Fibroblast of peridontal ligament (primary cell): Measurements from ENCODE around the gene CCDC178.
"Not testable (repeated sequence)": the region's sequence is repeated elsewhere in the genome, so short reads cannot be mapped to it uniquely, and the experiment has no call there.

ENCODE experiments used
- DNase-seq: peaks from one replicate; pipeline ENCODE4 v3.0.0-alpha.2; 2010; ENCODE audit errors: extremely low read depth

Gene CCDC178, protein sequence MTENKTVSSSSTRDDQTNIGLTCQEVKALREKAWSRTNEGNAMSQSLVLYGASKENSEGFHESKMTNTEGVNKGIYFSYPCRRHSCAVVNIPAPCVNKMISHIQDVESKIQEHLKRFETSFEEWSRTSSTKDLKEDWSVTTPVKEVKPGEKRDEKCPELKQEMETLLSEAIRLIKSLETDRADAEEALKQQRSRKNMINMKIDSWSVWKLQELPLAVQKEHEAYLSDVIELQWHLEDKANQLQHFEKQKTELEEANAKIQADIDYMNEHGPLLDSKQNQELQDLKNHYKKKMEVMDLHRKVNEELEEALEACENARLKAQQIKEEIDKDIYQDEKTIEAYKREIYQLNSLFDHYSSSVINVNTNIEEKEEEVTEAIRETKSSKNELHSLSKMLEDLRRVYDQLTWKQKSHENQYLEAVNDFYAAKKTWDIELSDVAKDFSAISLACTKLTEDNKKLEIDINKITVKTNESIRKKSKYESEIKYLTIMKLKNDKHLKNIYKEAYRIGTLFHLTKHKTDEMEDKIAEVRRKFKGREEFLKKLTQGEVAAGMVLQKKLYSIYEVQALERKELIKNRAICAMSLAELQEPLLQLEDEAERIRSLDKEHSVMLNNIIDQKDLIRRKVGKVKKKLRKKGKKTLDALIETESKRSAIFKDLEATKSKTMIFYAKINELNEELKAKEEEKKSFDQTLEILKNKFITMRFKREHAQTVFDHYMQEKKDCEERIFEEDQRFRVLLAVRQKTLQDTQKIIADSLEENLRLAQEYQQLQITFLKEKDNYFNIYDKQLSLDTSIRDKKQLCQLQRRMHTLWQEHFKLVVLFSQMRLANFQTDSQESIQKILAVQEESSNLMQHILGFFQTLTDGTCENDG

DNA sequence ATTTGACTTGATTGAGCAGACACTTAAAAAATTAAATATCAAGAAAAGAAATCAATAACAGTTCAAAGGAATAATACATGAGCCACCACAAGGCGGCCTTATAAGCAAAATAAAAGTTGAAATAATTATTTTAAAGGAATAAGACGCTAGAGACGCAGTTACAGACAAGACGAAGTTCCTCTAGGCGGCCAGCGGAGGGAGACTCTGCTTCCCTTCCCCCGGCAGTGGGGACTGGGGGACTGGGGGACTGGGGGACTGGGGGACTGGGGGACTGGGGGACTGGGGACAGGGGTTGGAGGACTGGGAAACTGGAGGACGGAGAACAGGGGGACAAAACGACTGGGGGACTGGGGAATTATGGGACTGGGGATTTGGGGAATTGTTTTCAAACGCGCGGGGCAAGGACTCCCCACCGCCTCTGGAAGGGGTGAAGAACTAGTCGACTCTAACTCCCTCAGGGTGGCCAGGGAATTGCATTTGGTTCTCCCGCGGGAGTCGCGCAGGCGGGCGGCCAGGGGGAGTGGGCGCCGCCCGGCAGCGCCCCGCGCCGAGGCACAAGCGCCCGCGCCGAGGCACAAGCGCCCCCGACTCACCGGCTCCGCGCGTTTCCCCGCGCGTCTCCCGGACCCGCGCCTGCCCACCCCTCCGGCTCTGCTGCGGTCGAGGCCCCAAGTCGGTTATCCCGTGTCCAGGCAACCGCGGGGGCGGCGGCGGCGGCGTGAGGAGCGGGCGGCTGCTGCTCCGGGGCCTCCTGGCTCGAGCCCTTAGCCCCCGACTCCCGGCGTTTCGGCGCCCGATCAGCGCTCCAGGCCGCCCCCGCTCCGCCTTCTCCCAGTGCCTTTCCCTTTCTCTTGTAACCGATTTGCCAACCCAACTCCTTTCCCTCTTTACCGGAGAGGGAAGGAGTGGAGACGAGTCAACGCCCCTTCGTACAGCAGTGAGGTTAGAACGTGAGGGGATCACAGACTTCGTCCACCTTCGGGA lies at the start of gene CCDC178:
CCDC178 (minus strand) TSS at position 662 of the 984 bp plus-strand sequence. CDS start 28,633 bp downstream, outside the sequence.
- peak; percentile 65 for DNase-seq

DNA sequence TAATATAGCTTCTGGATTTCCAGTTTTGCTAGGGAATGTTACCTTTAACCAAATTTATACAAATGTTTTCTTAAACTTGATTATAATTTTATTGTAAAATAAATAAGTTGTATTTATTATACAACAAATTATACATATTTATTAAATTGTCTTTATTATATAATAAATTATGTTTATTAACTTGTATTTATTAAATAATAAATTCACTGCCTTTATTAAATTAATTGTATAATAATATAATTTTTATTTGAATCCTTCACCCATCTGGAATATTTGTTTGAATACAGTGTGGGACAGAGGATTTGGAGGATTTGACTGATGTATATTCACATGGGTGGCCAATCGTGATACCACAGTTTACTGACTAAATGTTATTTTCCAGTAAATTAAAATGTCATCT lies 43.4 kb upstream of the CCDC178 start:
- no peak for DNase-seq

DNA sequence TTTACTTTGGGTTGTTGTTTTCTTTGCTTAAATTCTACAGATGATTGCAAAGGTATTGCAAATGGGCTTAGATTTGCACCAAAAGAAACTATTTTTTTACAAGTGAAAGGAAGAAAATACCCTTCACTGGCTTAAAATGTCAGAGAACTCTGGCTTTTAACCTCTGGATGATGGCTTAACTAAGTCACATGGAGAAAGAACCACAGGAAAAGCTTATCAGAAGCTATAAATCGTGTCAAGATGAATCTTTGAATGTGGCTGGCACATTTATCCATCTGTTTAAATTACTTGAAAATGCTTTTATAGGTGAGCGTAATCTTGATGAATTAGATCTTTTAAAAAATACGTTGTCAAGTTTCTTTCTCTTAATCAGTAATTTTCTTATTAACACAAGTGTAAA lies 32.0 kb upstream of the CCDC178 start:
- no peak for DNase-seq

DNA sequence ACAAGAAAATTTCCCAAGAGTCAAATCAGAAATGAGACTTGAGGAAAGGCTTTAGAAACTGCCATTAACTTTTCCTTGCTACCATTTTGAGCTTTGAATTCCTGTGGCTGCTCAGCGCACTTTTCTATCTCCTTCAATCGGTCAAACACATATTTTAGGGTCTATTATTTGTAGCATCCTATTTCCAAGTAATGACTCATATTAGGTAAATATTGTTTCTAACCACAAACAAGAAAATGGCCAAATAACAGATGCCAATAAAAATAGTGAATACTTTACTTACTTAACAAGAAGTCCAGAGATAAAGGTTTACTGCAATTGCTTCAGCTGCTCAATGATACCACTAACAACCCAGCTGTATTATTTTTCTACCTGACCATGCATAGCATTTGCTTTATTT lies 29.7 kb upstream of the CCDC178 start:
- no peak for DNase-seq

DNA sequence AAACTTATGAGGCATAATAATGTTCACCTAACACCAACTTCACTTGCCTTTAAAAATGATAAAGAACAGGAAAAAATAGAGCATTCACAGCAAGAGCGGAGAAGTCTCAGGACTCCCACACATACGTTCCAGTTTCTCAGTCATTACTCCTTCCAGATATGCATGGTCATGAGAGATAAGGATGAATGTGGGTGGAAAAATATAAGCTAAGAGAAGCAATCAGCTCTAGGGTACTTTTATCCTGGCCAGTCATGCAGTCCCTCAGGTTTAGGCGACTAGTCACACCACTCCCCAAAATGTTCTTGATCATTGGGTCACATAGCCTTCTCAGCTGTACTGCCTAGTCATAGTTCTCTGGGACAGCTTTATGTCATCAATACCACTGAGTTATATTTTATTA lies 29.2 kb upstream of the CCDC178 start:
- DNase-seq = no peak

DNA sequence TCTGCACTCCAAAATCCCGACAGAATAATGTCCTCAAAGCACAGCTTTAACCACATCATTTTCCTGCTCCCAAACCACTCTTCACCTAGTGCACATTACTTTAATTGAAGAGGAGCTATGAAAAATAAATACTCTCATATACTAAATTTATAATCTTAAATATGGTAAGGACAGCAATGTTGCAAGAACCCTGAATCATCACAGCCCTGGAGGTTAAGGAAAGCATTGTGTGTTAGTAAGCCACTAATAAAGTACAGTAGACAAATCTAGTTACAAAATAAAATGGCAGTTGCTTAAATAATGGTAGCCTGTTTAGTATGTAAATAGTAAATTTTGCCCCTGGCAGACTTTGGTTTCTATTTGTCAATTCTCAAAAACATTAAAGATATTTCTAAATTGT lies 27.0 kb upstream of the CCDC178 start:
- DNase-seq = no peak

DNA sequence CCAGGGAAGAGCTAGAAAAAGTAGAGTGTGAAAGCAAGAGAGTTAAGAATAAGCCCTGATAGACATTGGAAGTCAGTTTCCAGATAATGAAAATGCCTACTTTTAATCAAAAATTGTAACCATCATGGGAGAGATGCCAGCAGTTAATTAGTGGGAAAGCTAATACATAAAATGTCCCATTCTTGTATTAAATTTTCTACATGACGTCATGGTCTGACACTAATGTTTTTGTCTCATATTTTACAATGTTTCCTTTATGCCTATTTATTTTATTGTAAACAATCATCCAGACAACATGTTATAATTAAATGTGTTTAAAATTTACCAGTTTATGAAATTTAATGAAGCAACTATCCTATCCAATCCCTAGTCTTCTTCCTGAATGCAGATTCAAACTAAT lies 26.3 kb upstream of the CCDC178 start:
- no peak for DNase-seq

DNA sequence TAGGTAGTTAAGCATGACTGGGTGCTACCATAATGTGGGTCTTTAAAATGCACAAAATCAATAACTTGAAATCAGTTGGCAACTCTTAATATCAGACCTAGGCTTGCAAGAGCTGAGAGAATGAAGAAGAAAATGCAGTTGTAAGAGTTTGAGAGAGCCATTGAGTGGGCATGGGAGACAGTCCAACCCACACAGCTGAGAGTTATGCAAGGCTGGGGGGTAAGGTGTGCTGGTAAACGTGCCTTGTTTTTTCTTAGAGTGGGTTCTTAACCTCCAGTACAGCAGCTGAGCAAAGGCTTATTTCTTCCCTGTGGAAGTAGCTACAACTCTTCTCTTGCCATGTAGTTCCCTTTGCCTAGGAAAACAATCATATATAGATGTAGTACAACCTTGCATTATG lies 20.2 kb upstream of the CCDC178 start:
- DNase-seq = no peak

DNA sequence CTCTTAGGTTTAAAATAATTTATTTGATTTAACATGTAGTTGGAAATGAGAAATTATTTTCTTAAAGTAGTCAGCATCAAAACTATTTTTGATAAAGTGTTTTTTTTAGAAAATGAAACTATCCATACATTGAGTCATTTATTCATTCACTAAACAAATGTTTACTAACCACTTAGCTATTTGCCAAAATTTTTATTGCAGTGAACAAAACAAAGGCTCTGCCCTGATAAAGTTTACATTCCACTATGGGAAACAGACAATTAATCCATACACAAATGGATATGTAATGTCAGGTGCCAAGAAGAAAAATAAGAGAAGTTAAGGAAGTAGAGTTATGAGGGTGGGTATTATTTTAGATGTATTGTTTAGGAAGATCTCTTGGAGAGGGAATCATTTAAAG lies 19.1 kb upstream of the CCDC178 start:
- no peak for DNase-seq

DNA sequence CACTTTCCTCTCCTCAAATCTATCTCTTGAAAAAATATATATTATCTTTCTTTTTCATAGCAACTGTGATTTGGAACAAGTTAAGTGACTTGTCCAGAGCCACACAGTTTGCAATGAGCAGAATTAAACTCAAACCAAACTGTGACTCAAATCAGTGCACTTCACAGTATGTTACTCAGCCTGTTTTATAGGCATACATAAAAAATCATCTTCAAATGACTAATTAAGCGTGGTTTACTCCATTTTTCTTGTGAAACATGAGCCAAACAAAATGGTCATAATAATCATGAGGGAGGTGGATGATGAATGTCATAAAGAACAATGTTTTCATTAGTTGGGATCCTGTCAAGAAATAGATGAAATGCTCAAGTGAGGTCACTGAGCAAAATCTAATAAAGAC lies 6.1 kb upstream of the CCDC178 start:
- no peak for DNase-seq

DNA sequence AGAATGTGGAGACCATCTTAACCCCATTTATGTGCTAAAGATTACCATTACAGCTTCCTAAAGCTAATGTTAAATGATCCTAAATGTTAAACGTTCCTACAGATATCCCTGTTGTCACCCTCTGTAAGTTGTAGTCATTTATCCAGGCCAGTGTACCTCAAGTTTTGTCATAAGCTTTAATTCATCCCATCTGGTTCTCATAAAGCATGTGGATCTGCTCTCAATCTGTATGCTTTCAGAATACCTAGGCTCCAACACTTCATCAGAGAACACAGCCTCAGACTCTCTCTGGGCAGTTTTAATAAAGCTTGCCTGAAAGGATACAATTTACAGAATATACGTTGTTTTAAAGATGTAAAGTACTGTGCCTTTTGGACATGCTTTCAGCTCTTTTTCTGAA lies 4.2 kb upstream of the CCDC178 start:
- no peak for DNase-seq

DNA sequence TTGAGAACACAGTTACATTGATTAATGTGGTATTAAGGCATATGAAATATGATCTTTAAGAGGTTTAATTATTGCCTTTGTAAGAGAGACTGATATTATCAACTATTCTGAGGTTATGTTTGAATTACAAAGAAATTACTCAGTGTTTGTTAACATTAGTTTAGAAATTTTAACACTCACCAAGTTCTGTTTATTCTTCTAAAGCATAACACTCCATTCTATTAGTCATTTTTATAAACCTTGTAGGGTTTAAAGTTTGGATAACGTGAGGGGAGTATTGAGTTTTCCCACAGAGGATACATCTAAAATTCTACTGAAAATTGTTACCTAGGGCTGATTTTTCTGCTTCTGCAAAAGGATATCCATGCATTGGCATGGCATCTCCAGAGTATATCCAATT lies 7.7 kb downstream of the CCDC178 start:
- DNase-seq = no peak

DNA sequence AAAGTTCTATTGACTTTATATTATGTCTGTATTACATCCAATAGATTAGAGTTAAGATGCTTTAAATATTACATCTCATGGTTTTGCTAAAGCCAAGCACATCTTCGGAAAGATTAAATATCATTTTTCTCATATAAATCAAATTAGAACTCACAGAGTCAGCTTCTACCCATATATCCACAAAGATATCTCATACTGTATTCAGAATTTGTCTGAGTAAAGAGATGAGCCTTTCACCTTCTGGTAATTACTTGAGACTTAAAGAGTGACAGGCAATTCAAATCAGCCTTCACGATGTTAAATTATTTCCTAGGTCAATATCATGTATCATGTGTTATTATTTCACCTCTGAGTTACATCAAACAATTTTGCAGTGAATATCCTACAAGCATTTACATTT lies 13.0 kb downstream of the CCDC178 start:
- no peak for DNase-seq

DNA sequence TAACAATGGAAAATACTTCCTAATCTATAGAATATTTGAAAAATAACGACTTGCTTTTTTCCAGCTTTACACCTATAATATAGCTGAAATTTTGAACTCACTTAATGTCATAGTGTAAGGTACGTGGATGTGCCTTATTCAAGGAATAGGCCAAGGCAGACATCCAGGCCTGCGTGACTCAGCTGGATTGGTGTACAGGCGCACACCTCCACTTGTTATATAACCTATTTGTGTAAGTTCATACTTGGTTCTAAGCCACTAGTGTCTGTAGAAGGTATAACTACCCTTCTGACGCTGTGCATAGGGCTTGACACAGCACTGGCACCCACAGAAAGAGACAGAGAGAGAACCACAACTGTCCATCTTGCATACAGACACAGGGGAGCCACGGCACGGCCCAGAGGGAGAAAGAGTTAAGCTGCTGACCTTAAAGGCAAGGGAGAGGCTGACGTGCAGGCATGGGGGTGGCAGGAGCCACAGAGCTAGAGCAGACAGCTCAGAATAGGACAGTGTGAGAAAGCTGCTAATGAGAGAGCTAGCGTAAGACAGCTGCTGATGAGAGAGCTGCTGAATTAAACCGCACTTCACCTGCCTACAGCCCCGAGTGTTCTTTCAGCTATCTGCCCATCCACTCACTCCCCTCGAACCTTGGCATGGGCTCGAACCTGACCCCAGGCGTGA lies 16.1 kb downstream of the CCDC178 start:
- DNase-seq = no peak

DNA sequence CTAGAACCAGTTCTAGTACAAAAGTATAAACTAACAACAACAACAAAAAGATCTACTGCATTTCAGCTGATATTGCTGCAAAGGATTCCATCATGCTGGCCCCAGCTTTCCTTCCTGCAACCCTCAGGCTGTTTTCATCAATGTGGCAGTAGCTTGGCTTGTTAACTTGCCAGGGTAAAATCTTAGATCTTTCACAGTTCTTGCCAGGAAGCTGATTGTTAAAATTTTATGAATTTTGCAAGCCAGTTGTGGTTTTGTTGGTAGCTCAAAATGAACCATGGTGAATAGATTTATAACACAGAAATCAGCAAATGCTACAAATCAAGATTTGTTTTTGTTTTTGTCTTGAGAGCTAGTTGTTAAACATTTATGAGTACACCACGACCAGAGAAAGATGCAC lies 19.3 kb downstream of the CCDC178 start:
- no peak for DNase-seq

DNA sequence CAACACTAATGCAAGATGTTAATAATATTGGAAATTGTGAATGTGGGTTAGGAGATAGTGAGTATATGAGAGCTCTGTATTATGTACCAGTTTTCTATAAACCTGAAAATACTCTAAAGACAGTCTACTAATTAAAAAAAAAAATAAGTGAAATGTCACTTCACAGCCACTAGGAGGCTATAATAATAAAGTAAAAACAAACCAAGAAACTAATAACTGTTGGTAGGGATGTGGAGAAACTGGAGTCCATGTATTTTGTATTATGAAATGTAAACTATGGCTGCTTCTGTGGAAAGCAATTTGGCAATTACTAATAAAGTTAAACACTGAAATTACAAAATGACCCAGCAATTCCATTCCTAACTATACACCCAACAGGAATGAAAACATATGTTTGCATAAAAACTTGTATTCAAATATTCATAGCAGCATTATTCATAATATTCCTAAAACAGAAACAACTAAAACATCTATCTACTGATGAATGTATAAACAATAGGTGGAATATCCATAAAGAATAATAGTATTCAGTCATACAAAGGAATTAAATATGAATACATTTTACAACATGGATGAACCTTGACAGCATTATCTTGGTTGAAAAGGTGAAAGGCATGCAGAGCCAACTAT lies 36.2 kb downstream of the CCDC178 start:
- DNase-seq = no peak

DNA sequence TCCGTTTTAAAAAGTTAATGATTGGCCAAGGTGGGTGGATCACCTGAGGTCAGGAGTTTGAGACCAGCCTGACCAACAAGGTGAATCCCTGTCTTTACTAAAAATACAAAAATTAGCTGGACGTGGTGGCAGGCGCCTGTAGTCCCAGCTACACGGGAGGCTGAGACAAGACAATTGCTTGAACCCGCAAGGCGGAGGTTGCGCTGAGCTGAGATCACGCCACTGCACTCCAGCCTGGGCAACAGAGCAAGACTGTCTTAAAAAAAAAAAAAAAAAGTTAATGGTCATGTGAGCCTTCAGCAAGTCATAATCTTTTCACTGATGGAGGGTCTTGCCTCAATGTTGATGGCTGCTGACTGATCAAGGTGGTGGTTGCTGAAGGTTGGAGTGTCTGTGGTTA lies 41.6 kb downstream of the CCDC178 start:
- not testable (repeated sequence) for DNase-seq

DNA sequence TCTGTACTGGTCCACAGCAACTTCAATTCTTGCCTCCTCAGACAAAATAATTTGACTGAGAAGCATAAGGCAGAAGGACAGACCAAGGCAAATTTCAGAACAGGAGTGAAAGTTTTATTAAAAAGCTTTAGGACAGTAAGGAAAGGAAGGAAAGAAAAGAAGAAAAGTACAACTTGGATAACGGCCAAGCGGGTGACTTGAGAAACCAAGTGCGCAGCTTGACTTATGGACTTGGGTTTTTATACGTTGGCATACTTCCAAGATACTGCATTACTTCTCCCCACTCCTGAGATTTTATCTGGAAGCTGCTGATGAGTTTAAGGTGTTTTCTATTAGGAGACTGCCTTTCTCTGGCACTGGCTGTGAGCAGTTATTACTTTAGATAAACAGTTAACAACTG lies 64.7 kb downstream of the CCDC178 start:
- no peak for DNase-seq

DNA sequence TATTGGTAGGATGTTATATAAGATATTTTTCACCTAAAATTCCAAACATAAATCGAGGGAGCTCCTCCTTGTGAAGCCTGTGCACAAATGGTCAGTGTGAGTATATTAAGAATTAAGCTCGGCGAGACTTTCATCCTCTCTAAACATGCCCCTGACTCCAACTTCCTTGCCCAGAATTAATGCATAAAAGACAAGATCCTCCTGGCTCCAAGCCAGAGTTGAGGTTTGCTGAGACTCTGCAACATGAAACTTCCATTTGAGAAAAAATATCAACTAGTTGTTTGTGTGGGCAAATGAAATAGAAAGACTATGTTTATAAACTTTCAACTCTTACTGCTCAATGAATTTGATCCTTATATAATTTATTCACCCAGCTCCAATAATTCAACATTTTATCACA lies 68.1 kb downstream of the CCDC178 start:
- peak; percentile 2 for DNase-seq

DNA sequence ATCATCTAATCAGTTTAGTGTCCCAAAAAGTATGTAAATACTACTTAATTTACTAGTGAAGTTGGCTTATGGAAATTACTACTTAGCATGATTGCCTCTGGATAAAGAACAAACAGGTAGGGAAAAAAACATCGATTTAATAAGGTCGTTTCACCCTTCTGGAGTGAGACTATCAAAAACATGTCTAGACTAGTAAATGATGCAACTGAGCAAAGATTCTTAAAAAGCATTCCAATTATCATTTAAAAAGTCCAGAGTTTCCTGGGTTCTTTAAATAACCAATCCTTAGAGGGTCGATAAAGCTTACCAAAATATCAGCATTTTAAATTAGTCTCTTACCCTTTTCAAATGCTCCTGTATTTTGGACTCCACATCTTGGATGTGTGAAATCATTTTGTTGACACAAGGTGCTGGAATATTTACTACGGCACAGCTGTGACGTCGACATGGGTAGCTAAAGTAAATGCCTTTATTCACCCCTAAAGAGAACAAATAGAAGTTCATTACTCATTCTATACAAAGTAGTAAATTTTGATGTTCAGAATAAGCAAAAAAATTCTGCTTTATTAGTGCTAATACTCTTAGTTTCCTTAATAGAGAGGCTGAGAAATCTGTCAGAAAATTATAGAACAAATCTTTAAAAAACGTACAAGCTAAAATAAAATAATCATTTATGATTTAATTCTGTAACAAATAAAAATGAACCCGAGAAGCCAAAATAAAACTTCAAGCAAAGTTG lies 70.6 kb downstream of the CCDC178 start:
- no peak for DNase-seq
